HEK293 (cell line): ENCODE results near the gene FADD.

ENCODE experiments used
- CTCF ChIA-PET: fragments of 350-600 bp; formaldehyde crosslinking; extraction: SDS; loops from one replicate; lab custom pipeline; 2021; ENCODE audit warnings: antibody characterized with exemption; lab: Yijun Ruan, JAX
- POLR2A ChIA-PET: fragments of 300-600 bp; formaldehyde crosslinking; extraction: SDS; loops from one replicate; lab custom pipeline; 2020; ENCODE audit warnings: antibody characterized with exemption, inconsistent platforms; lab: Yijun Ruan, JAX
- H3K27ac ChIP-seq: fragments of 200-500 bp; sonication (Bioruptor generic); 2 replicates; pipeline ENCODE4 v1.5.1; 2014; ENCODE audit warnings: low read depth, low read length, control low read depth, inconsistent platforms; ENCODE audit errors: extremely low read depth
- H3K36me3 ChIP-seq, 2 experiments: fragments of 200-500 bp in 1 of 2; sonication (Bioruptor generic) in 1 of 2; 1 replicate in 1 of 2; 2 replicates in 1 of 2; pipeline ENCODE4 v1.5.1; 2014 to 2017; ENCODE audit warnings: inconsistent platforms in 2 of 2, low read length in 2 of 2; ENCODE audit not compliant: control insufficient read depth in 2 of 2, insufficient read depth in 1 of 2
- H3K4me1 ChIP-seq: fragments of 200-500 bp; sonication (Bioruptor generic); 2 replicates; pipeline ENCODE4 v1.5.1; 2014; ENCODE audit warnings: mild to moderate bottlenecking, low read length, inconsistent platforms; ENCODE audit not compliant: control insufficient read depth, insufficient read depth
- H3K4me3 ChIP-seq: 2 replicates; pipeline ENCODE4 v1.5.1; 2011; ENCODE audit warnings: low read depth, mild to moderate bottlenecking, control low read depth, low read length, moderate library complexity
- H3K9me3 ChIP-seq: fragments of 200-500 bp; sonication (Bioruptor generic); 2 replicates; pipeline ENCODE4 v1.5.1; 2014; ENCODE audit warnings: low read depth, low read length, inconsistent platforms; ENCODE audit not compliant: control insufficient read depth, insufficient read depth
- BCL11A ChIP-seq: fragments of 450-650 bp; formaldehyde crosslinking; IDR thresholded peaks from 2 replicates; pipeline ENCODE4 v1.5.1; 2016; ENCODE audit warnings: low read depth, missing biosample characterization, missing genetic modification characterization
- EGR2 ChIP-seq: fragments of 450-650 bp; formaldehyde crosslinking; IDR thresholded peaks from 2 replicates; pipeline ENCODE4 v1.5.1; 2016; ENCODE audit warnings: low read depth, missing biosample characterization, missing genetic modification characterization
- GLIS2 ChIP-seq: fragments of 450-650 bp; formaldehyde crosslinking; IDR thresholded peaks from 2 replicates; pipeline ENCODE4 v1.5.1; 2016; ENCODE audit warnings: missing biosample characterization, missing genetic modification characterization
- HOXC10 ChIP-seq: sonication (generic); formaldehyde crosslinking; IDR thresholded peaks from 2 replicates; pipeline ENCODE4 v1.8.1; 2023; ENCODE audit warnings: mild to moderate bottlenecking, missing genetic modification reagents
- KLF17 ChIP-seq: fragments of 450-650 bp; formaldehyde crosslinking; IDR thresholded peaks from 2 replicates; pipeline ENCODE4 v1.5.1; 2016; ENCODE audit warnings: missing biosample characterization, missing genetic modification characterization
- SP7 ChIP-seq: fragments of 450-650 bp; formaldehyde crosslinking; IDR thresholded peaks from 2 replicates; pipeline ENCODE4 v1.5.1; 2016; ENCODE audit warnings: missing biosample characterization, missing genetic modification characterization
- ZBTB1 ChIP-seq: fragments of 450-650 bp; formaldehyde crosslinking; IDR thresholded peaks from 2 replicates; pipeline ENCODE4 v1.5.1; 2016; ENCODE audit warnings: missing biosample characterization, missing genetic modification characterization
- ZBTB49 ChIP-seq: fragments of 450-650 bp; formaldehyde crosslinking; IDR thresholded peaks from 2 replicates; pipeline ENCODE4 v1.5.1; 2016; ENCODE audit warnings: missing biosample characterization, missing genetic modification characterization, low read depth
- ZBTB8A ChIP-seq: fragments of 450-650 bp; formaldehyde crosslinking; IDR thresholded peaks from 2 replicates; pipeline ENCODE4 v1.5.1; 2016; ENCODE audit warnings: missing biosample characterization, missing genetic modification characterization
- ZFP41 ChIP-seq: fragments of 450-650 bp; formaldehyde crosslinking; IDR thresholded peaks from 2 replicates; pipeline ENCODE4 v1.5.1; 2016; ENCODE audit warnings: missing biosample characterization, missing genetic modification characterization, borderline replicate concordance
- ZIC2 ChIP-seq: fragments of 450-650 bp; formaldehyde crosslinking; IDR thresholded peaks from 2 replicates; pipeline ENCODE4 v1.5.1; 2016; ENCODE audit warnings: missing biosample characterization, missing genetic modification characterization
- ZNF10 ChIP-seq: fragments of 450-650 bp; formaldehyde crosslinking; IDR thresholded peaks from 2 replicates; pipeline ENCODE4 v1.5.1; 2017; ENCODE audit warnings: missing biosample characterization, missing genetic modification characterization
- ZNF184 ChIP-seq: fragments of 450-650 bp; IDR thresholded peaks from 2 replicates; pipeline ENCODE4 v1.5.1; 2018; ENCODE audit warnings: missing biosample characterization, mild to moderate bottlenecking, missing genetic modification characterization
- ZNF274 ChIP-seq, 2 experiments: fragments of 200-500 bp in 1 of 2; fragments of 450-650 bp in 1 of 2; sonication (Bioruptor generic) in 1 of 2; formaldehyde crosslinking in 1 of 2; IDR thresholded peaks; 2 replicates each; pipeline versions ENCODE4 v1.5.1 to v1.6.1; 2014 to 2016; ENCODE audit warnings: borderline replicate concordance in 1 of 2, inconsistent platforms in 1 of 2, low read length in 1 of 2, missing biosample characterization in 1 of 2, missing genetic modification characterization in 1 of 2
- ZNF302 ChIP-seq: fragments of 450-650 bp; formaldehyde crosslinking; IDR thresholded peaks from 2 replicates; pipeline ENCODE4 v1.5.1; 2016; ENCODE audit warnings: missing biosample characterization, missing genetic modification characterization, low read depth
- ZNF366 ChIP-seq: fragments of 450-650 bp; formaldehyde crosslinking; conservative IDR thresholded peaks from 2 replicates; pipeline ENCODE4 v1.5.1; 2016; ENCODE audit warnings: missing biosample characterization, missing genetic modification characterization
- ZNF529 ChIP-seq: fragments of 450-650 bp; formaldehyde crosslinking; IDR thresholded peaks from 2 replicates; pipeline ENCODE4 v1.5.1; 2017; ENCODE audit warnings: missing genetic modification characterization, missing biosample characterization; ENCODE audit not compliant: insufficient replicate concordance
- ZNF621 ChIP-seq: fragments of 450-650 bp; formaldehyde crosslinking; IDR thresholded peaks from 2 replicates; pipeline ENCODE4 v1.5.1; 2017; ENCODE audit warnings: missing biosample characterization, missing genetic modification characterization
- ZNF639 ChIP-seq: fragments of 450-650 bp; formaldehyde crosslinking; IDR thresholded peaks from 2 replicates; pipeline ENCODE4 v1.5.1; 2016; ENCODE audit warnings: missing biosample characterization, missing genetic modification characterization
- ZNF660 ChIP-seq: fragments of 450-650 bp; IDR thresholded peaks from 2 replicates; pipeline ENCODE4 v1.5.1; 2018; ENCODE audit warnings: missing biosample characterization, mild to moderate bottlenecking, missing genetic modification characterization
- ZNF677 ChIP-seq: fragments of 450-650 bp; IDR thresholded peaks from 2 replicates; pipeline ENCODE4 v1.5.0; 2018; ENCODE audit warnings: missing biosample characterization, mild to moderate bottlenecking, missing genetic modification characterization, moderate library complexity
- ZNF785 ChIP-seq: fragments of 450-650 bp; formaldehyde crosslinking; IDR thresholded peaks from 2 replicates; pipeline ENCODE4 v1.5.1; 2016; ENCODE audit warnings: missing biosample characterization, missing genetic modification characterization
- ZNF791 ChIP-seq: fragments of 450-650 bp; formaldehyde crosslinking; IDR thresholded peaks from 2 replicates; pipeline ENCODE4 v1.5.1; 2016; ENCODE audit warnings: missing biosample characterization, missing genetic modification characterization

FADD gene

GRCh38 chr11:70247042-70247709 is 44.1 kb downstream of the FADD start:
- TF ChIP-seq GLIS2 (tag by site-specific recombination) (no peak), ZIC2 (peak; percentile 60; the same call in 1 of the 2 replicates)
- Histone ChIP-seq H3K36me3 (no peaks in the 10 kb centered on the region), H3K4me1 (no peaks in the 10 kb centered on the region), H3K27ac (no peak overlapping the region), H3K4me3 (no peak overlapping the region), H3K9me3 (no peaks in the 10 kb centered on the region)
- POLR2A ChIA-PET: no interaction called here
- CTCF ChIA-PET: interaction anchor here (0.6 to 1.0 kb wide), 2 partner anchors 15 to 55 kb away, joined by 3 to 5 read pairs; no protein-coding TSS in a partner anchor

- POLR2A ChIA-PET: no interaction called here
- CTCF ChIA-PET: no interaction called here
- H3K4me1 ChIP-seq: no peaks in the 10 kb centered on the region
- no peaks in the 10 kb centered on the region for H3K36me3 ChIP-seq
- H3K4me3 ChIP-seq: no peak overlapping the region
- H3K9me3 ChIP-seq: no peaks in the 10 kb centered on the region
- no peak overlapping the region for H3K27ac ChIP-seq
- no peak for TF ChIP-seq ZNF677 (tag by site-specific recombination)
- no peak for TF ChIP-seq ZNF639 (tag by site-specific recombination)
- no peak for TF ChIP-seq ZNF184 (tag by site-specific recombination)
- TF ChIP-seq KLF17: no peak
- no peak for TF ChIP-seq ZNF621 (tag by site-specific recombination)
- no peak for TF ChIP-seq EGR2 (tag by site-specific recombination)
- TF ChIP-seq ZBTB1 (tag by site-specific recombination): no peak
- TF ChIP-seq ZNF274 (IDR thresholded peaks at IDR 0.05; ENCODE audit: low read length): no peak
- TF ChIP-seq ZNF274 (tag by site-specific recombination; IDR thresholded peaks at IDR 0.05; ENCODE audit: borderline replicate concordance): no peak
- no peak for TF ChIP-seq BCL11A
Observed at GRCh38 chr11:70247710-70248072, 44.6 kb downstream of the FADD start.

GRCh38 chr11:70250876-70251658 is 48.0 kb downstream of the FADD start:
- POLR2A ChIA-PET: interaction anchor here (0.5 to 0.6 kb wide), 2 partner anchors 13 to 147 kb away, joined by 3 to 4 read pairs; partner anchors contain the start of gene CTTN
- Histone ChIP-seq H3K27ac (no peak overlapping the region), H3K4me3 (no peak overlapping the region), H3K4me1 (no peaks in the 10 kb centered on the region), H3K9me3 (no peaks in the 10 kb centered on the region), H3K36me3 (no peaks in the 10 kb centered on the region)
- CTCF ChIA-PET: interaction anchor here (0.5 kb wide), 1 partner anchor 483 kb away, joined by 3 read pairs; no protein-coding TSS in a partner anchor
- TF ChIP-seq ZNF791 (no peak), ZBTB8A (tag by site-specific recombination) (no peak), KLF17 (no peak), ZFP41 (no peak), GLIS2 (tag by site-specific recombination) (no peak), HOXC10 (no peak), ZNF10 (tag by site-specific recombination) (no peak), ZNF302 (tag by site-specific recombination) (no peak), SP7 (no peak), ZNF660 (tag by site-specific recombination) (no peak), ZNF366 (no peak), ZNF785 (tag by site-specific recombination) (no peak), ZBTB49 (tag by site-specific recombination) (no peak), ZNF529 (tag by site-specific recombination) (no peak)
- TF ChIP-seq, all 188 proteins: peak for 0
